Sciatic nerve (tissue), 2 donors: ENCODE data around the gene SAP25. TPM values are rescaled to one million over a fixed set of nuclear protein-coding genes. Genes with fewer than 3 reads are reported as not detected.

ENCODE experiments used
- ATAC-seq: fragments of 200-7000 bp; cut with Tn5 transposase; one replicate; pipeline ENCODE4 v1.9.1; 2020; ENCODE audit warnings: mild to moderate bottlenecking, moderate library complexity
- DNase-seq: peaks from one replicate; pipeline ENCODE4 v3.0.0-alpha.2; 2020; ENCODE audit warnings: low spot score
- intact Hi-C: fragments of 100-400 bp; cut with DNase I; formaldehyde crosslinking; loops from one replicate; pipeline ENCODE4 v1.14.2; 2022
- total RNA-seq: library from RNA; stranded (reverse); fragmentation: NEBNext Ultra II Directional; extraction: Animal tissue kit (Norgen Biotek cat#: 25700); gene quantifications from one replicate; pipeline ENCODE4 v1.2.1, GENCODE V29; 2021
- donor health status: DM: no; HTN: no; CAD: no.
- donor health status: DM: no; HTN: no; CAD: no.

The SAP25 gene
- 13.6 TPM for total RNA-seq

DNA sequence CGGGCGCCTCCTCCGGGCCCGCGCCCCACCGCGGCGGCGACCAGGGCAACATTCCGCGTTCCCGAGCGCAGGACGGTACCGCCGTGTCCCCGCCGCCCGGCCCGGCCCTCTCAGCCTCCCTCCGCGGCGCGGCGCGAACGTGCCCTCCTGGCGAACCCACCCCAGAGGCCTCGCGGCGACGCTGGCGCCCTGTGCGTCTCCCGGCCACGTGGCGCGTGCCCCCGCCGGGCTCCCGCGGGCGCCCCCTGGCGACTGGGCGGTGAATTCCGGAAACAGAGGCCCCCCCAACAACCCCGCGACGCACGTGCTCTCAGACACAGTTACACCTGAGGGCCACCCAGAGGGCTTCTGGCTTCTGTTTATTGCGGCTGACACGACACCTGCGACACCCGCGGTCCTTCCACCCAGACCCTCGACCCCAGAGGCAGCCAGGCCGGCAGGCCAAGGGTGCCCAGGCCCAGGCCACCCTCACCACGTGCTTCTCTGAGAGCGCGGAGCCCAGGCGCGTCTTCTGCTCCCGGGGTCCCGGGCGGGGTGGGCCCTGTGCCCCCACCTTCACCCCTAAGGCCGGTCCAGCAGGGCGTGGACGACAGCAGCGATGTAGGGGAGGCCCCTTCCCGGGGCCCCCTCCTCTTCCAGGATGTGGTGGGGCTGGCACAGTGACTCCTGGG is at the start of gene SAP25:
Gene SAP25 (minus strand): TSS at position 210 of the 671 bp plus-strand sequence. CDS start 158 bp downstream, at position 52.
- intact Hi-C loops: no loop called here
- ATAC-seq (no peak), DNase-seq (no peak)

- ATAC-seq (no peak), DNase-seq (no peak)
- intact Hi-C loops: loop anchor here (5.0 kb wide), 1 partner anchor 1481 kb away; no protein-coding TSS in a partner anchor
These were observed 47.9 kb upstream of the SAP25 start for GRCh38 chr7:100621554-100621953.

DNA sequence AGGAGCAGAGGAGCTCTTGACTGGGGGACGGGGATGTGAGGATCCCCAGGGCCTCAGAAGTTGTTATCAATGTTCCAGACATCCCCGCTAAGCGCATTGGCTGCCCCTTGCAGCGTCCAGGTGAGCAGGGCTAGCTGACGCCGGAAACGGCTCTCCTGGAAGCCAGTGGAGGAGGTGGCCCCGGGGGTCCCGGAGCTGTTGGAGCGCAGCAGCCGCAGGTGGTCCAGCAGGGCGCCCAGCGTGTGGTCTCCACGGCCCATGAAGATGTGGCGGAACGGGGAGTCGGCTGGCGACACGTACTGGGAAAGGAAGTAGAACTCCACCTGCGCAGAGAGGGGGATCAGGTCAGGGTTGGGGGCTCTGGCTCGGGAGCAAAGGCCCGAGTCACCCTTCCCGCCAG is 47.1 kb upstream of the SAP25 start:
- intact Hi-C loops: loop anchor here (5.0 kb wide), 1 partner anchor 1481 kb away; no protein-coding TSS in a partner anchor
- DNase-seq (no peak), ATAC-seq (no peak)

DNA sequence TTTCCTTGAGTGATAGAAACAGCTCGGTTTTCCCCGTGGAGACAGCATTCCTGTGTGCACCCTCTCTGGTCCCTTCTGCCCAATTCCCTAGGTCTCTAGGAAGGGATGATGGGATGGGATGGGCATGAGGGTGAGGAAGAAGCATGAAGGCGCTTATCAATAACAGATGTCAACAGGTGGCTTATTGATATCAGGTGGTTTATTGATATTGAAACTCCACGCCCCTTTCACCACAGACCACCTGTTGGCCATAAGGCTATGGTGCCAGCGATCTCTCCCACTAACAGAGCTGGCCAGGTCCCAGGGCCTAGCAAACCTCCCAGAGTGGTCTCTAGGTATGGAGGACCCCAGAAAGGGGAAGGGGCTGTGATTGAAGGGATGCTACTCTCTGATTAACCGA is 46.5 kb upstream of the SAP25 start:
- intact Hi-C loops: loop anchor here (5.0 kb wide), 1 partner anchor 1482 kb away; no protein-coding TSS in a partner anchor
- DNase-seq (no peak), ATAC-seq (no peak)

DNA sequence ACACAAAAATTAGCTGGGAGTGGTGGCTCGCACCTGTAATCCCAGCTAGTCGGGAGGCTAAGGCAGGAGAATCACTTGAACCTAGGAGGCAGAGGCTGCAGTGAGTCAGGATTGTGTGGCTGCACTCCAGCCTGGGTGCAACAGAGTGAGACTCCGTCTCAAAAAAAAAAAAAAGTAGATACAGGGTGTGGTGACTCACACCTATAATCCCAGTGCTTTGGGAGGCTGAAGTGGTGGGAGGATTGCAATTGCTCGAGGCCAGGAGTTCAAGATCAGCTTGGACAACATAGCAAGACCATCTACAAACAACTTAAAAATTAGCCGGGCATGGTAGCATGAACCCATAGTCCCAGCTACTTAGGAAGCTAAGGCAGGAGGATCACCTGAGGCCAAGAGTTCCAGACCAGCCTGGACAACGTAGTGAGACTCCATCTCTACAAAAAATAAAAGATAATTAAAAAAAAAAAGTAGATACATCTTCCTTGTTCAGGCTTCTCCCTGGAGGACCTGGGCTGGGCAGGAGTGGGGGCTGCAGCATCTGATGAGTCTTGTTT is 40.7 kb upstream of the SAP25 start:
- intact Hi-C loops: no loop called here
- ATAC-seq (no peak), DNase-seq (no peak)

DNA sequence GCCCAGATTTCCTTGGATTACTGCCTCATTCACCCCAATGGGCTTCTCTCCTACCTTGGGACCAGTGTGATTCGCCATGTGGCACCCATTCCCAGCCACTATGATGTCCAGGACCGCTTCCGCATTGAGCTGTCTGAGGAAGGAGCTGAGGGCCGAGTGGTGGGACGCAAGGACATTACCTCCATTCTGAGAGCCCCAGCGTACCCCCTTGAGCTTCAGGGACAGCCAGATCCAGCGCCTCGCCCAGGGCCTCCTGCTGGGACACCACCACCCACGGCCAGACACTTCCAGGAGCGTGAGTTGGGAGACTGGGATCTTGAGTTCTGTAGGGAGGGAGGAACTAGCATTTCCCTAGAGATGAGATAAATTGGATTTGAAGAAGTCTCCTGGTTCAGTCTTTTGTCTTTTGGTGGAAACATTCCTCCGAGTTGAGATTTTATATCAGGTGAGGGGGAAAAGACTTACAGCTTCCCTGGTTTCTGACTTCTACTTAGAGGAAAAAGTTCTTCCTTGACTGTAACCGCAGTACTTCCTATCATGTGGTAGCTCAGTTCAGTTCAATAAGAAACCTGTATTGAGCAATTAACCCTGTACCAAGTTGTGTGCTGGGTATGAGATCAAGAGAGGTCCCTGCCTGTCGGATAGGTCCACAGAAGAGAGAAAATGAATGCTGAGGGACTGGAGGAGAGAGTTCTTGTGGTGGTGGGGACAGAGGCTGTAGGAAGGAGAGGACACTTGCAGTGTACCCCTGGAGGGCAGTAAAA is 39.9 kb upstream of the SAP25 start:
- DNase-seq (no peak), ATAC-seq (no peak)
- intact Hi-C loops: no loop called here

GRCh38 chr7:100612730-100613390 is 39.2 kb upstream of the SAP25 start:
- ATAC-seq: peak; percentile 7
- intact Hi-C loops: no loop called here
- DNase-seq: no peak

GRCh38 chr7:100611983-100612729 is 38.5 kb upstream of the SAP25 start, which contains the start of gene MOSPD3:
TSS of gene MOSPD3 (plus strand) at chr7:100612540. CDS start at chr7:100612792, 252 bp downstream.
- DNase-seq (peak; percentile 99), ATAC-seq (peak; percentile 97)
- intact Hi-C loops: no loop called here

DNA sequence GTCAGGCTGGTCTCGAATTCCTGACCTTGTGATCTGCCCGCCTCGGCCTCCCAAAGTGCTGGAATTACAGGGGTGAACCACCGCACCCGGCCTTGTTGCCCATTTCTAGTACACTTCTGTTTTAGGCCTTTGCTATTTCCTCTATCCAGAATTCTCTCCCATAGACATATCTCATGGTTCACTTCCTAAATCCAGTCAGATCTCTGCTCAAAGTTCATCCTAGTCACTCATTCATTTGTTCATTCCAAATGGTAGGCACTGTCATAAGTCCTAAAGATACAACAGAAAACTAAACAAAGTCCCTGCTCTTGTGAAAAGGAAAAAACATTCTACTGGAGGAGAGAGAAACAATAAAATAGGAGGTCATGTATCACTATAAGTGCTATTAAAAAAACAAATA is 36.3 kb upstream of the SAP25 start:
- intact Hi-C loops: loop anchor here (2.0 kb wide), 1 partner anchor 73 kb away; no protein-coding TSS in a partner anchor
- DNase-seq (no peak), ATAC-seq (no peak)

DNA sequence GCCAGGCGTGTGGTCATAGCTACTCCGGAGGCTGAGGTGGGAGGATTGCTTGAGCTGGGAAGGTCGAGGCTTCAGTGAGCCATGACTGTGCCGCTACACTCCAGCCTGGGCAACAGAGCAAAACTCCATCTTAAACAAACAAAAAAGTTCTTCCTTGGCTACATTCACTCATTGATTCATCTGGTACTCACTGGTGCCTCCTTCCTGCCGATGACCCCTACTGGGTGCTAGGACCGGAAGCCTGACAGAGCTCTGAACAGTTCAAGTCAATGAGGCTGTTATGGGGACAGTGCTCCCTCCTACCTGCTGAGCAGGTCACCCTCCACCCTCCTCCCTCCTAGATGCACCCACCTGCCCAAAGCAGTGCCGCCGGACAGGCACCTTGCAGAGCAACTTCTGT is 33.4 kb upstream of the SAP25 start:
- no peak for DNase-seq
- intact Hi-C loops: no loop called here

GRCh38 chr7:100606313-100606712 is 32.6 kb upstream of the SAP25 start:
- ATAC-seq (no peak), DNase-seq (no peak)
- intact Hi-C loops: no loop called here

More for the DNA sequence above, 33.4 kb upstream of the SAP25 start:
- no peak for ATAC-seq

GRCh38 chr7:100604976-100605911 is 31.5 kb upstream of the SAP25 start:
- ATAC-seq (no peak), DNase-seq (no peak)
- intact Hi-C loops: no loop called here

DNA sequence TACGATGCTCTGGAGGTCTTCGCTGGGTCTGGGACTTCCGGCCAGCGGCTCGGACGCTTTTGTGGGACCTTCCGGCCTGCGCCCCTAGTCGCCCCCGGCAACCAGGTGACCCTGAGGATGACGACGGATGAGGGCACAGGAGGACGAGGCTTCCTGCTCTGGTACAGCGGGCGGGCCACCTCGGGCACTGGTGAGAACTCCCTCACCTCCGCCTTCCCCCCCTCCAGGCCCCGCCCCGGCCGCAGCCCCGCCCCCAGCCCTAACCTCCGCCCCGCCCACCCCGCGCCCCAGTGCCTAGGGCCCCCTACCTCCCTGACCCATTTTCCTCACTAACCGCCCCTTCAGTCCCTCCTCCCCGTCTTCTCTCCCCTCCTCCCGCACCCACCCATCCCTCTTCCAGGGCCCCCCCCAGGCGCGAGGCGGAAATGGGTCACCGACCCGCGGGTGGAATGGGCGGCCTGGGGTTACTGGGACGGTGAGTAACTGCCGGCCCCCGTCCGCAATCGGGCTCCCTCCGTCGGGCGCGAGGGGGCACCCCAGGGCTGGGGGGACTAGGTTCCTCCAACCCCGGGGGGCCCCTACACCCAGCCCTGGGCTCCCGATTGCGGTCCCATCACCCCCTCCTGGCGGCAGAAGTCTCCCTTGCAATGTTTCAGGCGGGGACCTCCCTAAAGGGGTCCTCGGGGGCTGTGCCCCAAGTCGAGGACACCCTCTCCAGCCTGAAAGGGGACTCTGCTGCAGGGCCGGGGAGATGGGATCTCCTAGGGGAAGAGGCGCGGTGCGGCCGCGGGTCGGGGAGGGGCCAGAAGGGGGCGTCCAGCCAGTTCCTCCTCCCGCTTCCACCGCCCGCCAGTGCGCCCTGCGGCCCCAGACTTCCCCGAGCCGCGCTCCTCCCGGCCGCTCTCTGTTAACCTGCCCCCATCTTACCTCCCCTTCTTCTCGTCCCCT is 30.6 kb upstream of the SAP25 start:
- DNase-seq (peak; percentile 89), ATAC-seq (peak; percentile 61)
- intact Hi-C loops: no loop called here

DNA sequence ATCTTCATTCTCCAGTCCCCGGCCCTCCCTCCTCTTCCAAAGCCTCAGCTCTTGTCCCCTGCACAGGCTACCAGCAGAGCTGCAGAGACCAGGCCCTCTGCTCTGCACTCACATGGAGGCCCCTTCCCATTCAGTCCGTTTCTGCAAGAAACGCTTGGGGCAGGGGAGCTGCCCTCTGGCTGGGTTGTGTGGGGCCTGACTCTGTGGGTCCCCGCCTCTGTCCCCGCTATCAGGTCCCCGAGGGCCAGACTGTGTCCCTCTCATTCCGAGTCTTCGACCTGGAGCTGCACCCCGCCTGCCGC is 30.0 kb upstream of the SAP25 start:
- no peak for DNase-seq
- ATAC-seq: peak; percentile 1
- intact Hi-C loops: no loop called here

- ATAC-seq: peak; percentile 88
- intact Hi-C loops: no loop called here
- DNase-seq: peak; percentile 91
These were observed 29.4 kb upstream of the SAP25 start for GRCh38 chr7:100602889-100603725.

GRCh38 chr7:100600730-100601038 is 27.0 kb upstream of the SAP25 start:
- DNase-seq (no peak), ATAC-seq (no peak)
- intact Hi-C loops: no loop called here
